IPS DF 6.9 (cell line): ENCODE results near the gene IMMT.
A peak's percentile ranks its signal among the peaks of the same experiment; 100 is the strongest.
"Not testable (repeated sequence)": the region's sequence is repeated elsewhere in the genome, so short reads cannot be mapped to it uniquely, and the experiment has no call there.

Experiments used
- DNase-seq: peaks from one replicate; pipeline ENCODE4 v3.0.0-alpha.2; 2013; ENCODE audit warnings: low read depth, low spot score
- H3K27ac ChIP-seq: one replicate; pipeline ENCODE4 v1.5.1; 2013; ENCODE audit warnings: low read length, control low read depth
- H3K27me3 ChIP-seq: 2 replicates; pipeline ENCODE4 v1.6.1; 2013; ENCODE audit warnings: mild to moderate bottlenecking, low read length; ENCODE audit not compliant: control insufficient read depth, insufficient read depth
- H3K36me3 ChIP-seq: 2 replicates; pipeline ENCODE4 v1.6.1; 2013; ENCODE audit warnings: low read length; ENCODE audit not compliant: control insufficient read depth, insufficient read depth
- H3K4me1 ChIP-seq: 2 replicates; pipeline ENCODE4 v1.6.1; 2013; ENCODE audit warnings: low read length; ENCODE audit not compliant: control insufficient read depth, insufficient read depth
- H3K4me3 ChIP-seq: 2 replicates; pipeline ENCODE4 v1.5.1; 2013; ENCODE audit warnings: mild to moderate bottlenecking, low read length
- H3K9me3 ChIP-seq: 2 replicates; pipeline ENCODE4 v1.6.1; 2013; ENCODE audit warnings: low read length, inconsistent platforms; ENCODE audit not compliant: control insufficient read depth, insufficient read depth
- WGBS: extraction: QIAGEN DNeasy Blood & Tissue Kit; methylation state at CpG from one replicate; pipeline ENCODE4 v1.1.7; 2013; ENCODE audit warnings: mixed read lengths, missing lambda C conversion rate; ENCODE audit not compliant: insufficient read length, insufficient coverage; 5-methylcytosine and 5-hydroxymethylcytosine counted together

The IMMT gene

DNA sequence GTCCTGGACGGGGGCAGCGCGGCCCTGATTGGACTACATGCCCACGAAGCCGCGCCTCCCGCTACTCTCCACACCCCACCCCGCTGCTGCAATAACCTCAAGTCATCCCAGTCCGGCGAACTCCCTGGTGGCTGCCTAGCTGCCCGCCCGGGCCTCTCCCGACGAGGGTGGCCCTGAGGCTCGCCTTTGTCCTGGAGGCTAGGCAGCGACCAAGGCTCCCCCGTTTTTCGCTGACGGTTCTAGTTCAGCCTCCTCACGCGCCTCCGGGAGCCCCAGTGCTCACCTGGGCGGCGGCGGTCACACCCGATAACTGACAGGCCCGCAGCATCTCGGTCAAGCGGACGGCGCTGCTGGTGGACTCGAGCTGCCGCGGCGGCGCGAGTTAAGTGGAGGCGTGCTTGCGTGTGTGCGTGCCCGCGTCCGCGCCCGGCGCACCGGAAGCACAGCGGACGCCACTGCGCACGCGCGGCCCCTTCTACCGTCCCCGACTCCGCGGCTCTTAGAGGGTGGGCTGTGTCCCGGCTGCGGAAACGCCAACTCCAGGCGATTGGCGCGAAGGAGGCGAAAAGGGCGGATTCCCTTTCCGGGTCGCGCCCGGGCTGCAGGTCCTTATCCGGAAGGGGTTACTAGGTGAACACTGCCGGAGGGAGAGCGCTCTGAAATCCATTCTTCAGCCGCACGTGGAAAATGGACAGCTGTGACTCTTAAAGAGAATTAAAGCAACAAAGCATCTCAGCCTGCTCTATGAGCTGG lies at the start of gene IMMT:
IMMT (minus strand) TSS at position 408 of the 753 bp plus-strand sequence; CDS start at position 328, 80 bp downstream.
- H3K36me3 ChIP-seq, result no peaks in the 10 kb centered on the region
- WGBS, result no CpG with 5 or more reads among the region's 74 CpGs
- no peaks in the 10 kb centered on the region for H3K9me3 ChIP-seq
- peak; percentile 85 for DNase-seq
- peak within 1 kb of the TSS; percentile 95 for H3K4me3 ChIP-seq
- 0 out of 2 replicates have a peak, but pooled peaks cover 2% of the 10 kb centered on the region for H3K4me1 ChIP-seq
- H3K27ac ChIP-seq, result no peak within 1 kb of the TSS
- H3K27me3 ChIP-seq, result no peaks in the 10 kb centered on the region

DNA sequence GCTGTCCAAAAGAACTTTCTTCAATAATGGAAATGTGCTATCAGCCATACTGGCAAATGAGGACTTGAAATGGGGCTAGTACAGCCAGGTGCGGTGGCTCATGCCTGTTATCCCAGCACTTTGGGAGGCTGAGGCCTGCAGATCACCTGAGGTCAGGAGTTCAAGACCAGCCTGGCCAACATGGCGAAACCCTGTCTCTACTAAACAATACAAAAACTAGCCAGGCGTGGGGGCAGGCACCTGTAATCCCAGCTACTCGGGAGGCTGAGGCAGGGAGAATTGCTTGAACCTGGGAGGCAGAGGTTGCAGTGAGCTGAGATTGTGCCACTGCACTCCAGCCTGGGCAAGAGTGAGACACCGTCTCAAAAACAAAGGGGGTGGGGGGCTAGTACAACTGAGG lies 49.5 kb upstream of the IMMT start:
- not testable (repeated sequence) for DNase-seq, H3K4me1 ChIP-seq, H3K9me3 ChIP-seq, H3K4me3 ChIP-seq, H3K27me3 ChIP-seq, H3K36me3 ChIP-seq, H3K27ac ChIP-seq
- no CpG with 5 or more reads among the region's 5 CpGs for WGBS

GRCh38 chr2:86243950-86244733 lies 48.9 kb upstream of the IMMT start:
- no CpG with 5 or more reads among the region's 5 CpGs for WGBS
- no peak overlapping the region for H3K4me3 ChIP-seq
- no peaks in the 10 kb centered on the region for H3K4me1 ChIP-seq
- H3K27me3 ChIP-seq, result no peaks in the 10 kb centered on the region
- DNase-seq, result no peak
- no peaks in the 10 kb centered on the region for H3K36me3 ChIP-seq
- no peaks in the 10 kb centered on the region for H3K9me3 ChIP-seq
- H3K27ac ChIP-seq, result no peak overlapping the region

DNA sequence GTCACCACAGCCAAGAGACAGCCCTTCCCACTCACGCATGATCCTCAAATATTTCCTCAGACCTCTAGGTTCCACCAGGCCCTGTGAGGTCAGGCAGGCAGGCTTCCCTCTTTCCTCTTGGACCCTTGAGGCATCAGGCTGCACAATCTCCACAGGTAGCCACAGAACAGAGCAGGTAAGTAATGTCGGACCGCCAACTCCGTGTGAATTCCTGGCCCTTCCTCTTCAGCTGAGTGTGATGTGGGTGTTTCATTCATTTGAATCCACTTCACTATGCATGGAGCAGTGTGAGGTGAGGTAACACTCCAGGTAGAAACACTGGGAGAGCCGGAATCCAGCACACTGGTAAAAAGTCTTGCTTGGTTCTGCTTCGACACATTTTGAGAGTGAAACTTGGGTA lies 48.0 kb upstream of the IMMT start:
- Histone ChIP-seq H3K36me3 (no peaks in the 10 kb centered on the region), H3K4me3 (no peak overlapping the region), H3K9me3 (no peaks in the 10 kb centered on the region), H3K4me1 (no peaks in the 10 kb centered on the region), H3K27me3 (no peaks in the 10 kb centered on the region), H3K27ac (no peak overlapping the region)
- WGBS, result no CpG with 5 or more reads among the region's 6 CpGs
- DNase-seq, result no peak

DNA sequence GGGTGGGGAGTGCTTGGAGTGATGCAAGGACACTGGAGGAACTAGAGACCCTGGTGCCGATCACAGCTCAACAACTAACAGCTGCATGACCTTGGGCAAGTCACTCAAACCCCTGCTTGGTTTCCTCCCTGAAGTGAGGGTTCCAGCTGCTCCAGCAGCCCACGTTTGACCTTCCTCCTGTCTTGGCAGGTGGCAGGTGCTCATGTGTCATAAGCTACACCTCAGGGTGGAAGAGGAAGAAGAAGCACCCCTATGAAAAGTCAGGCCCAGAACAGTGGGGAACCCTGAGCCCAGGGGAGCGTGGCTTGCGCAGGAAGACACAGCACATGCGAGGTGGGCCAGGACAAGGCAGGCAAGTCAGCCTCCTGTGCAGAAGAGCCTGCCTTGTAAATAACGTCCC lies 46.3 kb upstream of the IMMT start:
- Histone ChIP-seq H3K4me1 (no peaks in the 10 kb centered on the region), H3K27ac (no peak overlapping the region), H3K9me3 (no peaks in the 10 kb centered on the region), H3K27me3 (no peaks in the 10 kb centered on the region), H3K4me3 (no peak overlapping the region), H3K36me3 (no peaks in the 10 kb centered on the region)
- DNase-seq, result no peak
- WGBS, result no CpG with 5 or more reads among the region's 6 CpGs

DNA sequence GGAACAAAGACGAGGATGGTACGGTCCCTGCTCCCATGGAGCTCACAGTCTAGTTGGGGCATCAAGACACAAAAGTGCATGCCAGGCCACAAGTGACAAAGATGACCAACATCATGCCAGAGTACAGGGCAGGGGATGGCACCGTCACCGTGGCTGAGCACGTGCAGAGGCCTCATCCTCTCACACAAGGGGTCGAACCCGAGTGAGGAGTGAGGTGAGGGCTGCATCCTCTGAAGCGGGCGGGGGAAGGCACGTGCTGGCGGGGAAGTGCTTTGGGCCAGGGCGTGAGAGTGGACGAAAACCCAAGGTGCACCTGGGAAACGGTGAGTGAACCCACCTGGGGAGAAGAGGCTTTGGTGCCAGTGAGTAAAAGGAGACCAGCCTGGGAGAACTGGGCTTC lies 45.0 kb upstream of the IMMT start:
- Histone ChIP-seq H3K27ac (no peak overlapping the region), H3K9me3 (no peaks in the 10 kb centered on the region), H3K4me3 (no peak overlapping the region), H3K4me1 (no peaks in the 10 kb centered on the region), H3K36me3 (no peaks in the 10 kb centered on the region), H3K27me3 (no peaks in the 10 kb centered on the region)
- no CpG with 5 or more reads among the region's 14 CpGs for WGBS
- no peak for DNase-seq

DNA sequence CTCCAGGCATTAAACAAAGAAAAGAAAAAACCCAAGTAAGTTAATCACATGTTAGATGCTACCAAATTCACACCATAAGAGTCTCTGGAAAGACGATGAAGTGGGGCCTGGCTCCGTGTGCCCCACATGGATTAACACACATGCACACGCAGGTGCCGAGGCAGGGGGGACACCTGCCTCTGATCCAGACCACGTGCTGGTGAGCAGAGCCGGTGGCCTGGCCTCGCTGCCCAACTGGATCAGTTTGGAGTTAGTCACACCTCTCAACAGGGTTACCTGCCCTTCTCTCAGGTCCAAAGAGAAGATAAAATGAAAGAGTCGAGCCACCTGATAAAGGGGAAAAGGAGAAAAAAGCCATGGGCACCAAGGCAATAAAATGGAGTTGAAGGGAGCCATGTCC lies 44.5 kb upstream of the IMMT start:
- Histone ChIP-seq H3K36me3 (no peaks in the 10 kb centered on the region), H3K4me1 (no peaks in the 10 kb centered on the region), H3K27me3 (no peaks in the 10 kb centered on the region), H3K4me3 (no peak overlapping the region), H3K27ac (no peak overlapping the region), H3K9me3 (no peaks in the 10 kb centered on the region)
- DNase-seq, result no peak
- WGBS, result no CpG with 5 or more reads among the region's 8 CpGs

DNA sequence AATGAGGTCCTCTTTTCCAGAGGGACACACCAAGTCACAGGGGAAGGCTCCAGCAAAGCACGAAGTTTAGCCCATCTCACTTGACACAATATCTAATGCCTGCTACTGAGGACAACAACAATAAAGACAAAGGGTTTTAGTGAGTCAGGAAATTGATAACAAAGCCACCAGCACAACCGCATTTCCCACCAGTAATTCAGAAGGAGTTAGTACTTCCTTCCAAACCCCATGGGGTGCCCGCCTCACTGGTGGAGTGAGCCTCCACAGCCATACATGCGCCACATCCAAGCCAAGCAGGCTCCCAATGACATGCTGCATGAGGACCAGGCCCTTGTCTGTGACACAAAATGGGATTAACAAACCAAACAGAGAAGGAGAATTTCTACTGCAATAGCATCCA lies 44.1 kb upstream of the IMMT start:
- Histone ChIP-seq H3K4me1 (no peaks in the 10 kb centered on the region), H3K27ac (no peak overlapping the region), H3K27me3 (no peaks in the 10 kb centered on the region), H3K36me3 (no peaks in the 10 kb centered on the region), H3K4me3 (no peak overlapping the region), H3K9me3 (no peaks in the 10 kb centered on the region)
- DNase-seq, result no peak
- no CpG with 5 or more reads among the region's 4 CpGs for WGBS

DNA sequence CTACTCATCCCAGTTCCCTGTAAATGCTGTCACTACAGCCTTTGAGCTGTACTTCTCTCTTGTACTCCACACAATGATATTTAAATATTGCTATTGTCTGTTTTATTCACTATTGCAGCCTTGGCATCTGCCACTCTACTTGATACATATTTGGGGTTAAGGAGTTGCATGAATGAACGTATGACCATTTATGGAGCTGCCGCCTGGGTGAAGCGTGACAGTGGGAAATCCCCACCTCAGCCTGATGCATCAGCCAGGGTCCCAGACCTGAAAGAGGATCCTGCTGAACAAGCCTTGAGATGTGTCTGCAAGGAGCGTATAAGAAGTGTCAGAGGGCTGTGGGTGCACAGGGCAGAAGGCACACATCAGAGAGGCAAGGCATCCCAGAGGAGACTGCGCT lies 43.1 kb upstream of the IMMT start:
- Histone ChIP-seq H3K9me3 (no peaks in the 10 kb centered on the region), H3K36me3 (no peaks in the 10 kb centered on the region), H3K4me1 (no peaks in the 10 kb centered on the region), H3K4me3 (no peak overlapping the region), H3K27ac (no peak overlapping the region), H3K27me3 (no peaks in the 10 kb centered on the region)
- no CpG with 5 or more reads among the region's 5 CpGs for whole genome bisulfite sequencing
- DNase-seq, result no peak

DNA sequence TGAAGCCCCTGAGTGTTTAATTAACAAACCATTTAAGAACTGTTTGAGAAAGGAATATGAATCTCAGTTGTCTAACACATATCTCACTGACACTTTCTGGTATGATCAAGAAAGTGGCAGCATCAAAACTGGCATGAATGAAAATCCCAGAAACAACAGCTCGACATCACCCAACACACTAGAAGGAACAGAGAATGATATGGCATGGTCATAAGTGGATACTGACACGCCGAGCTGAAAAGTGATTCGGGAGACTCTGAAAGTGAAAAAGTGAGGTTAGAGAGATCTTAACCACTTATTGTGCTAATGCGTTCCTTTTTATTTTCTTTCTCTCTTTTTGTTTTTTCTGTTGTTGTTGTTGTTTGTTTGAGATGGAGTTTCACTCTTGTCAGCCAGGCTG lies 41.9 kb upstream of the IMMT start:
- no CpG with 5 or more reads among the region's 5 CpGs for WGBS

More for the DNA sequence above, 41.9 kb upstream of the IMMT start:
- H3K9me3 ChIP-seq, result no peaks in the 10 kb centered on the region
- DNase-seq, result no peak
- no peaks in the 10 kb centered on the region for H3K27me3 ChIP-seq
- H3K27ac ChIP-seq, result no peak overlapping the region
- no peaks in the 10 kb centered on the region for H3K4me1 ChIP-seq
- H3K36me3 ChIP-seq, result no peaks in the 10 kb centered on the region; the same call in 1 of the 2 replicates
- H3K4me3 ChIP-seq, result no peak overlapping the region
